Suppressor macrophage (primary cell): ENCODE results near the gene EML6.
"Not testable (repeated sequence)": the region's sequence is repeated elsewhere in the genome, so short reads cannot be mapped to it uniquely, and the experiment has no call there.

Source experiments
- DNase-seq, 4 experiments: peaks; one replicate each; pipeline ENCODE4 v3.0.0-alpha.2; 2020 to 2022

EML6 gene

GRCh38 chr2:54968561-54969218 is 245.2 kb downstream of the EML6 start:
- no peak for DNase-seq

- DNase-seq, result no peak
Observed at GRCh38 chr2:54969295-54969939, 246.0 kb downstream of the EML6 start.

- DNase-seq, result no peak
Observed at GRCh38 chr2:54969940-54970338, 246.5 kb downstream of the EML6 start.

GRCh38 chr2:54975175-54975574 is 251.7 kb downstream of the EML6 start:
- no peak for DNase-seq

- no peak for DNase-seq
Observed at GRCh38 chr2:54975598-54976492, 252.4 kb downstream of the EML6 start.

GRCh38 chr2:54977149-54977548 is 253.7 kb downstream of the EML6 start:
- peak in 2 of 4 experiments; percentile 31 to 52 for DNase-seq

GRCh38 chr2:54979321-54980044 is 256.0 kb downstream of the EML6 start:
- peak in 2 of 4 experiments; percentile 44 to 50 for DNase-seq

- no peak for DNase-seq
Observed at GRCh38 chr2:54981385-54981784, 257.9 kb downstream of the EML6 start.

- DNase-seq, result no peak
Observed at GRCh38 chr2:54983345-54984220, 260.1 kb downstream of the EML6 start.

GRCh38 chr2:54984476-54984875 is 261.0 kb downstream of the EML6 start:
- DNase-seq, result no peak

GRCh38 chr2:54986264-54986663 is 262.8 kb downstream of the EML6 start:
- no peak for DNase-seq

- no peak for DNase-seq
Observed at GRCh38 chr2:54988612-54989011, 265.1 kb downstream of the EML6 start.

GRCh38 chr2:54990694-54991093 is 267.2 kb downstream of the EML6 start:
- DNase-seq, result not testable (repeated sequence)

- no peak for DNase-seq
Observed at GRCh38 chr2:54995553-54995952, 272.1 kb downstream of the EML6 start.

- DNase-seq, result no peak
Observed at GRCh38 chr2:54997826-54998225, 274.4 kb downstream of the EML6 start.

GRCh38 chr2:54999182-54999581 is 275.7 kb downstream of the EML6 start:
- DNase-seq, result peak in 3 of 4 experiments; percentile 17 to 60 (median 50)

GRCh38 chr2:55000341-55000740 is 276.9 kb downstream of the EML6 start:
- DNase-seq, result peak in 2 of 4 experiments; percentile 60

- DNase-seq, result no peak
Observed at GRCh38 chr2:55001716-55002115, 278.3 kb downstream of the EML6 start.

- no peak for DNase-seq
Observed at GRCh38 chr2:55003706-55004639, 280.5 kb downstream of the EML6 start.

GRCh38 chr2:55006306-55006705 is 282.8 kb downstream of the EML6 start:
- no peak for DNase-seq
